Measurements from ENCODE around the gene CHAF1A. TPM values are rescaled to one million over a fixed set of nuclear protein-coding genes. Genes with fewer than 3 reads are reported as not detected.

Gene CHAF1A
- total RNA-seq, 3 donors from 2014 or later (not counting 1 experiment from before 2014, with no cell fraction given): 34.4 to 40.8 (median 35.2) TPM

DNA sequence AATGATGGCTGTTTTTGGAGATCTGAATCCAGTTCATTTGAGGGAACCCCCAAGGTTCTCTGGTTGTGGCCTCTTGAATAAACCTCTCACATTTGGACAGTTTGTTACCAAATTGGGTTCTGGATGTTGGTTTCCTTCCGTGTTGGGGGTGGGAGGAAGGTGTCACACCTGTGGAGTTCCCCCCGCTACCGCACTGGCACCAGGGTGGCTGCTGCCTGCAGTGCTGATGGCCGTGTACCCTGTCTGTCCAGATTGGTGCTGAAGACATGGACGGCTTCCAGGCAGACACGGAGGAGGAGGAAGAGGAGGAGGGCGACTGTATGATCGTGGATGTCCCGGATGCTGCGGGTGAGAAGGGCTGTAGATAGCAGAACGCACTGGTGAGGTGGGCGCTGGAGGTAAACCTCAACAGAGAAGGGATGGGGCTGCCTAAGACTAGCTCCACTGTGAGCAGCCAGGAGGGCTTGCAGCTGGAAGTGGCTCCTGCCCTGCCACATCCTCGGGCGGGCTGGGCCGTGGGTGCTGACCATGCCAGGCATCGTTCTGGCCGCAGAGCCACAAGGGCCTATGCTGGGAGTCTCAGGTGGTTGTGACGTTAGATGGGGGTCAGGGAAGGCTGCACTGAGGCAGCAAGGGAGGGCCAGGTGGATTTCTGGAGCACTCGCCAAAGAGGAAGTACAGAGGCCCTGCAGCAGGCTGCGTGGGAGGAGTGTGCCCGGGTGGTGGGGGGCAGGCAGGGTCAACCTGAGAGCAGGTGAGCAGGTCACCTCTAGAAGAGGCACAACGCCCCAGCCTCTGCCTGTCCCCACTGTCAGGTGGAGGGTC is 39.8 kb downstream of the CHAF1A start:
- Mint-ChIP-seq H3K27ac (peak overlapping the region in 1 of 2 donors; percentile 67), H3K4me3 (no peak overlapping the region), H3K9me3 (no peaks in the 10 kb centered on the region), H3K4me1 (peaks cover 0 to 5% of the 10 kb centered on the region in 2 donors), H3K27me3 (ENCODE audit: low read depth in 2 of 2) (no peaks in the 10 kb centered on the region), H3K36me3 (no peaks in the 10 kb centered on the region)
- H3K36me3 ChIP-seq (ENCODE audit: control insufficient read depth, insufficient read depth, low read length): peaks cover 30% of the 10 kb centered on the region
- H3K4me3 ChIP-seq (ENCODE audit: low read length): no peak overlapping the region
- no peak overlapping the region for H3K27ac ChIP-seq (ENCODE audit: low read length)
- TF ChIP-seq, protein P1, sequence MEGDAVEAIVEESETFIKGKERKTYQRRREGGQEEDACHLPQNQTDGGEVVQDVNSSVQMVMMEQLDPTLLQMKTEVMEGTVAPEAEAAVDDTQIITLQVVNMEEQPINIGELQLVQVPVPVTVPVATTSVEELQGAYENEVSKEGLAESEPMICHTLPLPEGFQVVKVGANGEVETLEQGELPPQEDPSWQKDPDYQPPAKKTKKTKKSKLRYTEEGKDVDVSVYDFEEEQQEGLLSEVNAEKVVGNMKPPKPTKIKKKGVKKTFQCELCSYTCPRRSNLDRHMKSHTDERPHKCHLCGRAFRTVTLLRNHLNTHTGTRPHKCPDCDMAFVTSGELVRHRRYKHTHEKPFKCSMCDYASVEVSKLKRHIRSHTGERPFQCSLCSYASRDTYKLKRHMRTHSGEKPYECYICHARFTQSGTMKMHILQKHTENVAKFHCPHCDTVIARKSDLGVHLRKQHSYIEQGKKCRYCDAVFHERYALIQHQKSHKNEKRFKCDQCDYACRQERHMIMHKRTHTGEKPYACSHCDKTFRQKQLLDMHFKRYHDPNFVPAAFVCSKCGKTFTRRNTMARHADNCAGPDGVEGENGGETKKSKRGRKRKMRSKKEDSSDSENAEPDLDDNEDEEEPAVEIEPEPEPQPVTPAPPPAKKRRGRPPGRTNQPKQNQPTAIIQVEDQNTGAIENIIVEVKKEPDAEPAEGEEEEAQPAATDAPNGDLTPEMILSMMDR (IDR thresholded peaks at IDR 0.05): no peak
- H3K27me3 ChIP-seq (ENCODE audit: control insufficient read depth, insufficient read depth, low read length): no peaks in the 10 kb centered on the region
- DNase-seq (no peak), ATAC-seq (peak in 1 of 3 donors; percentile 33)
- 68% methylated on average over 22 of the region's 22 CpGs for WGBS (ENCODE audit: insufficient coverage)
- no peaks in the 10 kb centered on the region for H3K4me1 ChIP-seq (ENCODE audit: control insufficient read depth, insufficient read depth, low read length)
- intact Hi-C loops (cut with micrococcal nuclease): no loop called here
- no peaks in the 10 kb centered on the region for H3K9me3 ChIP-seq (ENCODE audit: control insufficient read depth, insufficient read depth, low read length)

DNA sequence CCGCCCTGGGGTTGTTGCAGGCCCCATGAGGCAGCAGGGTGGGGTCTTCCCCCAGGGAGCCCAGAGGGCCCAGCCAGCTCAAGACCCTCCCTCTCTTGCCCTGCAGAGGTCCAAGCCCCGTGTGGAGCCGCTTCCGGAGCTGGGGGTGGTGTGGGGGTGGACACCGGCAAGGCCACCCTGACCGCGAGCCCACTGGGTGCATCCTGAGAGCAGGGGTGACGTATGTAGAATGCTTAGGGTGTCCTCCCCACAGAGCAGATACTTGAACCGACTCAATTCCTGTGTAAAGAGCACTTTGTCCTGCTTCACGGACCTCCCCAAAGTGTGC is 40.3 kb downstream of the CHAF1A start:
- peaks cover 0 to 5% of the 10 kb centered on the region in 2 donors for H3K4me1 Mint-ChIP-seq
- H3K4me3 Mint-ChIP-seq: no peak overlapping the region
- H3K4me1 ChIP-seq (ENCODE audit: control insufficient read depth, insufficient read depth, low read length): no peaks in the 10 kb centered on the region
- no peak overlapping the region for H3K27ac ChIP-seq (ENCODE audit: low read length)
- peak in 1 of 3 donors; percentile 3 for ATAC-seq
- H3K27ac Mint-ChIP-seq: peak overlapping the region in 1 of 2 donors; percentile 67
- no peaks in the 10 kb centered on the region for H3K9me3 Mint-ChIP-seq
- H3K27me3 Mint-ChIP-seq (ENCODE audit: low read depth in 2 of 2): no peaks in the 10 kb centered on the region
- H3K36me3 Mint-ChIP-seq: no peaks in the 10 kb centered on the region
- TF ChIP-seq, protein P1 (IDR thresholded peaks at IDR 0.05): no peak
- no peak for DNase-seq
- H3K4me3 ChIP-seq (ENCODE audit: low read length): no peak overlapping the region
- intact Hi-C loops (cut with micrococcal nuclease): no loop called here
- H3K36me3 ChIP-seq (ENCODE audit: control insufficient read depth, insufficient read depth, low read length): peaks cover 34% of the 10 kb centered on the region
- H3K27me3 ChIP-seq (ENCODE audit: control insufficient read depth, insufficient read depth, low read length): no peaks in the 10 kb centered on the region
- H3K9me3 ChIP-seq (ENCODE audit: control insufficient read depth, insufficient read depth, low read length): no peaks in the 10 kb centered on the region
- WGBS (ENCODE audit: insufficient coverage): 89% methylated on average over 10 of the region's 10 CpGs

DNA sequence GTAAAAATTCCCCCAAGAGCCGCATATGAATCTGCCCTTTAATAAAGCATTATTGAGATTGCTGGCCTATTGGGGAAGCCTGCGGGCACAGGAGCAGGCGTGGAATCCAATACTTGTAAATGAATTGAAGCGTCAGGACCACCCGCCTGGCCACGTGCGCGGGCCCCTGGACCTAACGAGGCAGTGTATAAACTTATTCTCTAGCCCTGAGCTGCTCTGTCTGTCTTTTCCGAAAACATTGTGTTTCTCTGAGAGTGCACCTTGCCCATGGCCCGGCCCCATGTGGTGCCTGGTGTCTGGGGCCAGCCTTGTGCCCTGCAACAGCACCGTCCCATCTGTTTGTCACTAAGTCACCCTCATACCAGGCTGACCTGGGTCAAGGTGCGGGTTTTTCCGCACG is 40.7 kb downstream of the CHAF1A start:
- H3K36me3 ChIP-seq (ENCODE audit: control insufficient read depth, insufficient read depth, low read length): peaks cover 38% of the 10 kb centered on the region
- ATAC-seq: no peak

More for the DNA sequence above, 40.7 kb downstream of the CHAF1A start:
- no peak for DNase-seq
- Mint-ChIP-seq H3K27ac (no peak overlapping the region), H3K4me1 (peaks cover 0 to 5% of the 10 kb centered on the region in 2 donors), H3K27me3 (ENCODE audit: low read depth in 2 of 2) (no peaks in the 10 kb centered on the region), H3K36me3 (no peaks in the 10 kb centered on the region), H3K9me3 (no peaks in the 10 kb centered on the region), H3K4me3 (no peak overlapping the region)
- Histone ChIP-seq H3K27ac (ENCODE audit: low read length) (no peak overlapping the region), H3K4me3 (ENCODE audit: low read length) (no peak overlapping the region), H3K4me1 (ENCODE audit: control insufficient read depth, insufficient read depth, low read length) (no peaks in the 10 kb centered on the region), H3K27me3 (ENCODE audit: control insufficient read depth, insufficient read depth, low read length) (no peaks in the 10 kb centered on the region), H3K9me3 (ENCODE audit: control insufficient read depth, insufficient read depth, low read length) (no peaks in the 10 kb centered on the region)
- WGBS (ENCODE audit: insufficient coverage): 97% methylated on average over 15 of the region's 15 CpGs
- intact Hi-C loops (cut with micrococcal nuclease): no loop called here
- TF ChIP-seq, protein P1 (IDR thresholded peaks at IDR 0.05): no peak

All from natural killer cell (primary cell).